ENCODE measurements around the gene SH3D19. TPM values are rescaled to one million over a fixed set of nuclear protein-coding genes. Genes with fewer than 3 reads are reported as not detected.

The SH3D19 gene
- total and polyA plus RNA-seq, 4 donors: 44.1 to 110 (median 59.4) TPM

GRCh38 chr4:151315212-151315886 lies 10.1 kb downstream of the SH3D19 start:
- no peaks in the 10 kb centered on the region for H3K9me3 ChIP-seq (ENCODE audit: control insufficient read depth, low read length)
- H3K36me3 ChIP-seq (ENCODE audit: control insufficient read depth in 1 of 2, insufficient read depth in 2 of 2, low read length in 1 of 2): no peaks in the 10 kb centered on the region
- DNase-seq: no peak
- H3K4me3 ChIP-seq (ENCODE audit: low read length in 2 of 2): no peak overlapping the region
- no peak for ATAC-seq (ENCODE audit: low FRiP score)
- intact Hi-C loops (cut with DNase I): no loop called here
- H3K4me1 ChIP-seq (ENCODE audit: control insufficient read depth in 1 of 2, insufficient read depth in 2 of 2, low read length in 2 of 2): peaks cover 6 to 7% of the 10 kb centered on the region in 2 donors
- H3K27ac ChIP-seq (ENCODE audit: low read depth in 1 of 2, low read length in 2 of 2): peak overlapping the region in 1 of 2 donors; percentile 49
- H3K27me3 ChIP-seq (ENCODE audit: control insufficient read depth in 1 of 2, insufficient read depth in 2 of 2, low read length in 1 of 2): no peaks in the 10 kb centered on the region
- 26 to 31% methylated on average over 2 of the region's 2 CpGs for WGBS, 2 donors

GRCh38 chr4:151314479-151314878 lies 10.9 kb downstream of the SH3D19 start:
- peaks cover 6 to 7% of the 10 kb centered on the region in 2 donors for H3K4me1 ChIP-seq (ENCODE audit: control insufficient read depth in 1 of 2, insufficient read depth in 2 of 2, low read length in 2 of 2)
- intact Hi-C loops (cut with DNase I): no loop called here
- no peak for ATAC-seq (ENCODE audit: low FRiP score)

GRCh38 chr4:151314010-151314355 lies 11.4 kb downstream of the SH3D19 start:
- no peaks in the 10 kb centered on the region for H3K27me3 ChIP-seq (ENCODE audit: control insufficient read depth in 1 of 2, insufficient read depth in 2 of 2, low read length in 1 of 2)
- no peak for DNase-seq
- H3K4me3 ChIP-seq (ENCODE audit: low read length in 2 of 2): no peak overlapping the region
- ATAC-seq (ENCODE audit: low FRiP score): no peak
- intact Hi-C loops (cut with DNase I): no loop called here
- H3K4me1 ChIP-seq (ENCODE audit: control insufficient read depth in 1 of 2, insufficient read depth in 2 of 2, low read length in 2 of 2): peaks cover 6 to 7% of the 10 kb centered on the region in 2 donors
- H3K36me3 ChIP-seq (ENCODE audit: control insufficient read depth in 1 of 2, insufficient read depth in 2 of 2, low read length in 1 of 2): no peaks in the 10 kb centered on the region
- no peaks in the 10 kb centered on the region for H3K9me3 ChIP-seq (ENCODE audit: control insufficient read depth, low read length)
- 53 to 61% methylated on average over 1 of the region's 1 CpG for WGBS, 2 donors
- H3K27ac ChIP-seq (ENCODE audit: low read depth in 1 of 2, low read length in 2 of 2): no peak overlapping the region

More at GRCh38 chr4:151314479-151314878, 10.9 kb downstream of the SH3D19 start:
- no peak for DNase-seq
- Histone ChIP-seq H3K27me3 (ENCODE audit: control insufficient read depth in 1 of 2, insufficient read depth in 2 of 2, low read length in 1 of 2) (no peaks in the 10 kb centered on the region), H3K36me3 (ENCODE audit: control insufficient read depth in 1 of 2, insufficient read depth in 2 of 2, low read length in 1 of 2) (no peaks in the 10 kb centered on the region), H3K4me3 (ENCODE audit: low read length in 2 of 2) (no peak overlapping the region), H3K27ac (ENCODE audit: low read depth in 1 of 2, low read length in 2 of 2) (peak overlapping the region in 1 of 2 donors; percentile 49), H3K9me3 (ENCODE audit: control insufficient read depth, low read length) (no peaks in the 10 kb centered on the region)
- WGBS, 2 donors: 83 to 86% methylated on average over 1 of the region's 1 CpG

- ATAC-seq (ENCODE audit: low FRiP score) (no peak), DNase-seq (no peak)
- Histone ChIP-seq H3K27me3 (ENCODE audit: control insufficient read depth in 1 of 2, insufficient read depth in 2 of 2, low read length in 1 of 2) (no peaks in the 10 kb centered on the region), H3K4me3 (ENCODE audit: low read length in 2 of 2) (no peak overlapping the region), H3K27ac (ENCODE audit: low read depth in 1 of 2, low read length in 2 of 2) (no peak overlapping the region), H3K9me3 (ENCODE audit: control insufficient read depth, low read length) (no peaks in the 10 kb centered on the region), H3K4me1 (ENCODE audit: control insufficient read depth in 1 of 2, insufficient read depth in 2 of 2, low read length in 2 of 2) (peaks cover 6 to 7% of the 10 kb centered on the region in 2 donors), H3K36me3 (ENCODE audit: control insufficient read depth in 1 of 2, insufficient read depth in 2 of 2, low read length in 1 of 2) (no peaks in the 10 kb centered on the region)
- WGBS, 2 donors: 84 to 92% methylated on average over 6 of the region's 6 CpGs
- intact Hi-C loops (cut with DNase I): no loop called here
Measured at GRCh38 chr4:151313306-151314009, 11.9 kb downstream of the SH3D19 start.

GRCh38 chr4:151310124-151310728 lies 15.2 kb downstream of the SH3D19 start:
- Histone ChIP-seq H3K4me3 (ENCODE audit: low read length in 2 of 2) (no peak overlapping the region), H3K9me3 (ENCODE audit: control insufficient read depth, low read length) (no peaks in the 10 kb centered on the region), H3K36me3 (ENCODE audit: control insufficient read depth in 1 of 2, insufficient read depth in 2 of 2, low read length in 1 of 2) (no peaks in the 10 kb centered on the region), H3K4me1 (ENCODE audit: control insufficient read depth in 1 of 2, insufficient read depth in 2 of 2, low read length in 2 of 2) (peaks cover 3 to 7% of the 10 kb centered on the region in 2 donors), H3K27ac (ENCODE audit: low read depth in 1 of 2, low read length in 2 of 2) (no peak overlapping the region), H3K27me3 (ENCODE audit: control insufficient read depth in 1 of 2, insufficient read depth in 2 of 2, low read length in 1 of 2) (no peaks in the 10 kb centered on the region)
- DNase-seq (no peak), ATAC-seq (ENCODE audit: low FRiP score) (no peak)
- WGBS, 2 donors: 53 to 63% methylated on average over 5 of the region's 5 CpGs
- intact Hi-C loops (cut with DNase I): no loop called here

GRCh38 chr4:151304755-151305154 lies 20.6 kb downstream of the SH3D19 start:
- no peak overlapping the region for H3K4me3 ChIP-seq (ENCODE audit: low read length in 2 of 2)
- DNase-seq (no peak), ATAC-seq (ENCODE audit: low FRiP score) (no peak)
- no peaks in the 10 kb centered on the region for H3K27me3 ChIP-seq (ENCODE audit: control insufficient read depth in 1 of 2, insufficient read depth in 2 of 2, low read length in 1 of 2)
- H3K4me1 ChIP-seq (ENCODE audit: control insufficient read depth in 1 of 2, insufficient read depth in 2 of 2, low read length in 2 of 2): peaks cover 0 to 2% of the 10 kb centered on the region in 2 donors
- intact Hi-C loops (cut with DNase I): no loop called here
- no peaks in the 10 kb centered on the region for H3K9me3 ChIP-seq (ENCODE audit: control insufficient read depth, low read length)
- no peak overlapping the region for H3K27ac ChIP-seq (ENCODE audit: low read depth in 1 of 2, low read length in 2 of 2)
- H3K36me3 ChIP-seq (ENCODE audit: control insufficient read depth in 1 of 2, insufficient read depth in 2 of 2, low read length in 1 of 2): no peaks in the 10 kb centered on the region

- ATAC-seq (ENCODE audit: low FRiP score) (no peak), DNase-seq (no peak)
- Histone ChIP-seq H3K4me1 (ENCODE audit: control insufficient read depth in 1 of 2, insufficient read depth in 2 of 2, low read length in 2 of 2) (peaks cover 0 to 2% of the 10 kb centered on the region in 2 donors), H3K27ac (ENCODE audit: low read depth in 1 of 2, low read length in 2 of 2) (no peak overlapping the region), H3K9me3 (ENCODE audit: control insufficient read depth, low read length) (no peaks in the 10 kb centered on the region), H3K36me3 (ENCODE audit: control insufficient read depth in 1 of 2, insufficient read depth in 2 of 2, low read length in 1 of 2) (no peaks in the 10 kb centered on the region), H3K4me3 (ENCODE audit: low read length in 2 of 2) (no peak overlapping the region), H3K27me3 (ENCODE audit: control insufficient read depth in 1 of 2, insufficient read depth in 2 of 2, low read length in 1 of 2) (no peaks in the 10 kb centered on the region)
- intact Hi-C loops (cut with DNase I): no loop called here
Measured at GRCh38 chr4:151304226-151304625, 21.2 kb downstream of the SH3D19 start.

- Histone ChIP-seq H3K27ac (ENCODE audit: low read depth in 1 of 2, low read length in 2 of 2) (no peak overlapping the region), H3K27me3 (ENCODE audit: control insufficient read depth in 1 of 2, insufficient read depth in 2 of 2, low read length in 1 of 2) (no peaks in the 10 kb centered on the region), H3K36me3 (ENCODE audit: control insufficient read depth in 1 of 2, insufficient read depth in 2 of 2, low read length in 1 of 2) (no peaks in the 10 kb centered on the region), H3K4me3 (ENCODE audit: low read length in 2 of 2) (no peak overlapping the region), H3K9me3 (ENCODE audit: control insufficient read depth, low read length) (no peaks in the 10 kb centered on the region), H3K4me1 (ENCODE audit: control insufficient read depth in 1 of 2, insufficient read depth in 2 of 2, low read length in 2 of 2) (peaks cover 0 to 2% of the 10 kb centered on the region in 2 donors)
- ATAC-seq (ENCODE audit: low FRiP score): no peak
- DNase-seq: no peak
- WGBS, 2 donors: 49 to 52% methylated on average over 4 of the region's 4 CpGs
- intact Hi-C loops (cut with DNase I): no loop called here
Measured at GRCh38 chr4:151302432-151302831, 23.0 kb downstream of the SH3D19 start.

GRCh38 chr4:151297170-151297569 lies 28.2 kb downstream of the SH3D19 start:
- Histone ChIP-seq H3K4me1 (ENCODE audit: control insufficient read depth in 1 of 2, insufficient read depth in 2 of 2, low read length in 2 of 2) (peaks cover 0 to 3% of the 10 kb centered on the region in 2 donors), H3K9me3 (ENCODE audit: control insufficient read depth, low read length) (no peaks in the 10 kb centered on the region), H3K36me3 (ENCODE audit: control insufficient read depth in 1 of 2, insufficient read depth in 2 of 2, low read length in 1 of 2) (peaks cover 0 to 3% of the 10 kb centered on the region in 2 donors), H3K27ac (ENCODE audit: low read depth in 1 of 2, low read length in 2 of 2) (no peak overlapping the region), H3K27me3 (ENCODE audit: control insufficient read depth in 1 of 2, insufficient read depth in 2 of 2, low read length in 1 of 2) (no peaks in the 10 kb centered on the region), H3K4me3 (ENCODE audit: low read length in 2 of 2) (no peak overlapping the region)
- DNase-seq (no peak), ATAC-seq (ENCODE audit: low FRiP score) (no peak)
- intact Hi-C loops (cut with DNase I): no loop called here
